Fibroblast of lung (primary cell): ENCODE measurements around the gene TSHZ1. TPM values are rescaled to one million over a fixed set of nuclear protein-coding genes. Genes with fewer than 3 reads are reported as not detected.

Source experiments
- DNase-seq, 2 donors: peaks; one replicate each; pipeline versions ENCODE4 v3.0.0 to v3.0.0-alpha.2; 2010; ENCODE audit warnings: low read depth in 2 of 2
- H2AFZ ChIP-seq: 2 replicates; pipeline ENCODE4 v1.5.1; 2012; ENCODE audit warnings: low read length, control low read depth, inconsistent platforms
- H3K27ac ChIP-seq: 2 replicates; pipeline ENCODE4 v1.5.1; 2011; ENCODE audit warnings: low read length, control low read depth; ENCODE audit not compliant: insufficient read depth
- H3K27me3 ChIP-seq: 2 replicates; pipeline ENCODE4 v1.5.1; 2011; ENCODE audit warnings: mild to moderate bottlenecking, low read length; ENCODE audit not compliant: control insufficient read depth, insufficient read depth
- H3K36me3 ChIP-seq: 2 replicates; pipeline ENCODE4 v1.5.1; 2011; ENCODE audit warnings: low read length; ENCODE audit not compliant: control insufficient read depth, insufficient read depth
- H3K4me1 ChIP-seq: 2 replicates; pipeline ENCODE4 v1.5.1; 2011; ENCODE audit warnings: low read length; ENCODE audit not compliant: control insufficient read depth, insufficient read depth; ENCODE audit errors: extremely low read depth
- H3K4me2 ChIP-seq: 2 replicates; pipeline ENCODE4 v1.5.1; 2011; ENCODE audit warnings: low read length, control low read depth; ENCODE audit not compliant: insufficient read depth; ENCODE audit errors: extremely low read depth
- H3K4me3 ChIP-seq, 4 experiments: fragments of 200-600 bp in 1 of 4; sonication (generic) in 1 of 4; replicated peaks in 1 of 4; 2 replicates each; pipeline ENCODE4 v1.5.1; 2011 to 2016; ENCODE audit warnings: low read length in 4 of 4, low read depth in 3 of 4, mild to moderate bottlenecking in 3 of 4, control low read depth in 2 of 4, inconsistent platforms in 1 of 4, mixed read lengths in 1 of 4; ENCODE audit not compliant: insufficient read depth in 1 of 4; ENCODE audit errors: control extremely low read depth in 1 of 4
- H3K79me2 ChIP-seq: 2 replicates; pipeline ENCODE4 v1.5.1; 2012; ENCODE audit warnings: mild to moderate bottlenecking, low read length, inconsistent platforms; ENCODE audit not compliant: control insufficient read depth, insufficient read depth
- H3K9ac ChIP-seq: 2 replicates; pipeline ENCODE4 v1.5.1; 2011; ENCODE audit warnings: mild to moderate bottlenecking, low read length, control low read depth; ENCODE audit not compliant: insufficient read depth
- H3K9me3 ChIP-seq: 2 replicates; pipeline ENCODE4 v1.5.1; 2012; ENCODE audit warnings: low read depth, low read length; ENCODE audit not compliant: control insufficient read depth, insufficient read depth
- H4K20me1 ChIP-seq: 2 replicates; pipeline ENCODE4 v1.5.1; 2011; ENCODE audit warnings: low read length; ENCODE audit not compliant: control insufficient read depth, insufficient read depth; ENCODE audit errors: extremely low read depth
- CTCF ChIP-seq, 2 donors: IDR thresholded peaks in 1 of 2; conservative IDR thresholded peaks in 1 of 2; 1 replicate in 1 of 2; 2 replicates in 1 of 2; pipeline ENCODE4 v1.5.1; 2011 to 2012; ENCODE audit warnings: low read length in 2 of 2, control low read depth in 1 of 2, inconsistent platforms in 1 of 2, low read depth in 1 of 2, mild to moderate bottlenecking in 1 of 2
- EZH2 ChIP-seq: IDR thresholded peaks from 2 replicates; pipeline ENCODE4 v1.5.1; 2012; ENCODE audit warnings: low read length, control low read depth, mild to moderate bottlenecking; ENCODE audit errors: missing control alignments
- polyA plus RNA-seq, 2 donors: library from polyadenylated mRNA; depleted of rRNA in 1 of 2; stranded (reverse) in 1 of 2; unstranded in 1 of 2; fragments of >200 nt; gene quantifications; 2 replicates each; pipeline ENCODE4 v1.2.1, GENCODE V29; 2011 to 2012; ENCODE audit warnings: missing spikeins in 1 of 2
- total RNA-seq: library from RNA; depleted of rRNA; stranded (reverse); fragments of >200 nt; gene quantifications from 2 replicates; pipeline ENCODE4 v1.2.1, GENCODE V29; 2014

The TSHZ1 gene
- total and polyA plus RNA-seq, 2 donors (not counting 1 experiment from before 2014, with no cell fraction given) = 4.3 TPM

GRCh38 chr18:75227535-75228296, 17.1 kb downstream of the TSHZ1 start:
- no peak for DNase-seq
- TF ChIP-seq EZH2 (no peak), CTCF (conservative IDR thresholded peaks at IDR 0.05 in 1 of 2, IDR thresholded peaks at IDR 0.05 in 1 of 2; ENCODE audit: low read depth in 1 of 2, low read length in 2 of 2) (no peak)
- no peaks in the 10 kb centered on the region for H3K9me3 ChIP-seq
- peaks cover 10% of the 10 kb centered on the region for H3K4me1 ChIP-seq
- H4K20me1 ChIP-seq = no peaks in the 10 kb centered on the region
- H3K4me2 ChIP-seq = peak overlapping the region; percentile 61
- peak overlapping the region; percentile 0 to 52 (median 14) for H3K4me3 ChIP-seq
- peaks cover 1% of the 10 kb centered on the region for H3K79me2 ChIP-seq
- H3K9ac ChIP-seq = no peak overlapping the region
- no peaks in the 10 kb centered on the region for H3K27me3 ChIP-seq
- no peaks in the 10 kb centered on the region for H3K36me3 ChIP-seq
- no peak overlapping the region for H3K27ac ChIP-seq
- H2AFZ ChIP-seq = no peak overlapping the region

GRCh38 chr18:75228967-75229366, 18.4 kb downstream of the TSHZ1 start:
- H4K20me1 ChIP-seq = no peaks in the 10 kb centered on the region
- no peak overlapping the region for H2AFZ ChIP-seq
- no peaks in the 10 kb centered on the region for H3K9me3 ChIP-seq
- TF ChIP-seq EZH2 (no peak), CTCF (conservative IDR thresholded peaks at IDR 0.05 in 1 of 2, IDR thresholded peaks at IDR 0.05 in 1 of 2; ENCODE audit: low read depth in 1 of 2, low read length in 2 of 2) (no peak)
- H3K27ac ChIP-seq = no peak overlapping the region
- H3K4me3 ChIP-seq = no peak overlapping the region
- H3K79me2 ChIP-seq = peaks cover 1% of the 10 kb centered on the region
- H3K4me2 ChIP-seq = no peak overlapping the region
- no peak for DNase-seq
- no peaks in the 10 kb centered on the region for H3K27me3 ChIP-seq
- H3K9ac ChIP-seq = no peak overlapping the region
- H3K4me1 ChIP-seq = peaks cover 10% of the 10 kb centered on the region
- H3K36me3 ChIP-seq = no peaks in the 10 kb centered on the region

- peaks cover 8% of the 10 kb centered on the region for H3K4me1 ChIP-seq
- no peaks in the 10 kb centered on the region for H3K9me3 ChIP-seq
- no peak for DNase-seq
- H3K27me3 ChIP-seq = no peaks in the 10 kb centered on the region
- no peak for TF ChIP-seq CTCF (conservative IDR thresholded peaks at IDR 0.05 in 1 of 2, IDR thresholded peaks at IDR 0.05 in 1 of 2; ENCODE audit: low read depth in 1 of 2, low read length in 2 of 2)
- TF ChIP-seq EZH2 = no peak
- no peaks in the 10 kb centered on the region for H4K20me1 ChIP-seq
- no peaks in the 10 kb centered on the region for H3K36me3 ChIP-seq
- no peak overlapping the region for H2AFZ ChIP-seq
- peaks cover 1% of the 10 kb centered on the region for H3K79me2 ChIP-seq
- H3K27ac ChIP-seq = no peak overlapping the region
- no peak overlapping the region for H3K4me2 ChIP-seq
- H3K9ac ChIP-seq = no peak overlapping the region
- no peak overlapping the region for H3K4me3 ChIP-seq
These were observed 18.8 kb downstream of the TSHZ1 start for GRCh38 chr18:75229437-75229836.
